ENCODE measurements around the gene TSPAN11.
"Not testable (repeated sequence)": the region's sequence is repeated elsewhere in the genome, so short reads cannot be mapped to it uniquely, and the experiment has no call there.

The TSPAN11 gene

GRCh38 chr12:31004666-31005065 lies 78.1 kb downstream of the TSPAN11 start:
- no peak for DNase-seq

GRCh38 chr12:31005256-31005943 lies 78.9 kb downstream of the TSPAN11 start:
- no peak for DNase-seq

- DNase-seq, result no peak
These were observed 79.4 kb downstream of the TSPAN11 start for GRCh38 chr12:31005944-31006361.

GRCh38 chr12:31006416-31007152 lies 80.0 kb downstream of the TSPAN11 start:
- DNase-seq, result no peak

GRCh38 chr12:31007153-31007495 lies 80.6 kb downstream of the TSPAN11 start:
- DNase-seq, result no peak

- DNase-seq, result no peak
These were observed 81.2 kb downstream of the TSPAN11 start for GRCh38 chr12:31007636-31008175.

- no peak for DNase-seq
These were observed 81.8 kb downstream of the TSPAN11 start for GRCh38 chr12:31008241-31008761.

- no peak for DNase-seq
These were observed 82.7 kb downstream of the TSPAN11 start for GRCh38 chr12:31008961-31009840.

- no peak for DNase-seq
These were observed 83.4 kb downstream of the TSPAN11 start for GRCh38 chr12:31009976-31010375.

- no peak for DNase-seq
These were observed 84.8 kb downstream of the TSPAN11 start for GRCh38 chr12:31011336-31011735.

- DNase-seq, result no peak
These were observed 85.4 kb downstream of the TSPAN11 start for GRCh38 chr12:31011746-31012566.

GRCh38 chr12:31012567-31012891 lies 86.0 kb downstream of the TSPAN11 start:
- DNase-seq, result not testable (repeated sequence)

GRCh38 chr12:31015215-31015614 lies 88.7 kb downstream of the TSPAN11 start:
- DNase-seq, result no peak

GRCh38 chr12:31016057-31016456 lies 89.5 kb downstream of the TSPAN11 start:
- DNase-seq, result no peak

- DNase-seq, result no peak
These were observed 91.0 kb downstream of the TSPAN11 start for GRCh38 chr12:31017535-31017934.

GRCh38 chr12:31018106-31018789 lies 91.7 kb downstream of the TSPAN11 start:
- no peak for DNase-seq

- DNase-seq, result no peak
These were observed 92.4 kb downstream of the TSPAN11 start for GRCh38 chr12:31018790-31019505.

- peak; percentile 13 for DNase-seq
These were observed 93.0 kb downstream of the TSPAN11 start for GRCh38 chr12:31019561-31019960.

GRCh38 chr12:31019976-31020375 lies 93.4 kb downstream of the TSPAN11 start:
- no peak for DNase-seq

GRCh38 chr12:31020385-31021166 lies 94.0 kb downstream of the TSPAN11 start:
- DNase-seq, result no peak
